ENCODE results near the gene MEGF6. TPM values are rescaled to one million over a fixed set of nuclear protein-coding genes. Genes with fewer than 3 reads are reported as not detected.

The MEGF6 gene
- total RNA-seq, 1 donor: 102 TPM

DNA sequence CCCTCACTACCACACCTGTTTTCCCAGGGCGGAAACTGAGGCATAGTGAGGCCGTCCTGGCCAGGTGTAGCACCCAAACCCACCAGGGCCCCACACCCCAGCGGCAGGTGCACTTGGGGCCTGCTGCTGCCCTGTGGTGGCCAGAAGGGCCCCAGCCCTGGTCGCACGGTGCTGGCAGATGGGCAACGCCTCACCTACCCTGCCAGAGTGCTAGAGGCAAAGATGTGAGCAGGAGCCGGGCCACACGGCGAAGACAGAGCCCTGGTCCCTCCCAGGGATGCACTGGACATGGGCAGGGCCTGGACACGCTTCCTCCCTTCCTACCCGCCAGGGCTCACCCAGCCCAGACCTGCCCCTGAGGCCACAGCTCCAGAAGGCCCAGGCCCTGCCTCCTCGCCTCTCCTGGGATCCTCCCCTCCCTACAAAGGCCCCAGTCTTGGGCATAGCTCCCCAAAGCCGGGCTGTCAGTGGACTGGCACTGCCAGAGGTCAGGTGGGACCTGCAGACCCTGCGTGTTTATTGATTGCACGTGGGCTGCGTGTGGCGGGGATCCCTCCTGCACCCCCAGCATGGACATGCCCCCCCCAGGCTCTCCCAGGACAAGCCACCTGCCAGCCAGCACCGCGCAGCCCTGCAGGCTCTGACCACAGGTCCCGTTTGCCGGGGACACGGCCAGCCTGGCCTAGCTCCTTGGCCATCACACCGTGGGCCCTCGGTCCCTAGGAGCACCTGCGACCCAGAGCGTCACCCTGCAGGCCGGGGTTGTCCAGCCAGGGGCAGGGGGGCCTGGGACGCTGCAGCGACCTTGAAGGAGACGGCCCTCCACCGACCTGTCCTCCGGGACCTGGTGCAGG lies 44.1 kb downstream of the MEGF6 start:
- no peak overlapping the region for H3K4me3 ChIP-seq (ENCODE audit: low read depth, low read length)
- no peak for DNase-seq (ENCODE audit: low read depth)
- TF ChIP-seq, protein P1, sequence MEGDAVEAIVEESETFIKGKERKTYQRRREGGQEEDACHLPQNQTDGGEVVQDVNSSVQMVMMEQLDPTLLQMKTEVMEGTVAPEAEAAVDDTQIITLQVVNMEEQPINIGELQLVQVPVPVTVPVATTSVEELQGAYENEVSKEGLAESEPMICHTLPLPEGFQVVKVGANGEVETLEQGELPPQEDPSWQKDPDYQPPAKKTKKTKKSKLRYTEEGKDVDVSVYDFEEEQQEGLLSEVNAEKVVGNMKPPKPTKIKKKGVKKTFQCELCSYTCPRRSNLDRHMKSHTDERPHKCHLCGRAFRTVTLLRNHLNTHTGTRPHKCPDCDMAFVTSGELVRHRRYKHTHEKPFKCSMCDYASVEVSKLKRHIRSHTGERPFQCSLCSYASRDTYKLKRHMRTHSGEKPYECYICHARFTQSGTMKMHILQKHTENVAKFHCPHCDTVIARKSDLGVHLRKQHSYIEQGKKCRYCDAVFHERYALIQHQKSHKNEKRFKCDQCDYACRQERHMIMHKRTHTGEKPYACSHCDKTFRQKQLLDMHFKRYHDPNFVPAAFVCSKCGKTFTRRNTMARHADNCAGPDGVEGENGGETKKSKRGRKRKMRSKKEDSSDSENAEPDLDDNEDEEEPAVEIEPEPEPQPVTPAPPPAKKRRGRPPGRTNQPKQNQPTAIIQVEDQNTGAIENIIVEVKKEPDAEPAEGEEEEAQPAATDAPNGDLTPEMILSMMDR (IDR thresholded peaks at IDR 0.05; ENCODE audit: insufficient read depth, low read length): no peak

DNA sequence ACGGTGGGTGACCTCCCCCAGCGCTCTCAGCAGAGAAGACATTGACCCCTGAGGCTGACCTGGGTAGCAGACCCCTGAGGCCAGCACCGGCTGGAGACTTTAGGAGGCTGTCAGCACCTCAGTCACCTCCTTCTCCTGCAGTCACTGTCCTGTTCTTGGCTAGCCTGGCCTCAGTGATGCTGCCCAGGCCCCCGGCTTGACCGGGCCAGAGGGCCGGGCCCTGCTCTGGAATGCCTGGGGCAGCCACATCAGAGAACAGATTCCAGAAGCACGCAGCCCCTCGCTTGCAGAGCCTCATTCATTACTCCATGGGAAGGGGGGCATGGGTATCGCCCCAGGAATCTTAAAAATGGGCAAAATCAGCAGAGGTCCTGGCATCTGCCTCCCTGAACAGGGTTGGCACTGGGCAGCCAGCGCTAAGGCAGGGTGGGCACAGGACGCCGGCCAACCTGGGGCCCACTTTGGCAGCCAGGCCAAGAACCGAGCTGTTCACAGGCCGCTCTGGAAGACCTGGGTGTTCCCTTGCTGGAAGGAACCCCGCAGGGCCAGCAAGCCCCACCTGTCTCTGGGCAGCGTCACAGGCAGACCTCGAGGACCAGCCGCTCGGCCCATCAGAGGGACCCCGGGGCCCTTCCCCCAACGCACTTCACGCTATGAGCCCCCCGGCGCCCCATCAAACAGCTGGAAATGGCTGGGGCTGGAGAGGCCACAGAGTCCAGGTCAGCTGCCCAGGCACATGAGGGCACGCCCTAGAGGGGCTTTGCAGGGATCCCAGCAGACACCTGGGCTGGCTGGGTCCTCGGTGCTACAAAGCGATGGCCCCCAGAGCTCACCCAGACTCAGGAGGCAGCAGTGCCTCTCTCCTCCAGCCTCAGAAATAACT lies 45.1 kb downstream of the MEGF6 start:
- DNase-seq (ENCODE audit: low read depth): no peak
- TF ChIP-seq, protein P1 (IDR thresholded peaks at IDR 0.05; ENCODE audit: insufficient read depth, low read length): no peak
- H3K4me3 ChIP-seq (ENCODE audit: low read depth, low read length): no peak overlapping the region

DNA sequence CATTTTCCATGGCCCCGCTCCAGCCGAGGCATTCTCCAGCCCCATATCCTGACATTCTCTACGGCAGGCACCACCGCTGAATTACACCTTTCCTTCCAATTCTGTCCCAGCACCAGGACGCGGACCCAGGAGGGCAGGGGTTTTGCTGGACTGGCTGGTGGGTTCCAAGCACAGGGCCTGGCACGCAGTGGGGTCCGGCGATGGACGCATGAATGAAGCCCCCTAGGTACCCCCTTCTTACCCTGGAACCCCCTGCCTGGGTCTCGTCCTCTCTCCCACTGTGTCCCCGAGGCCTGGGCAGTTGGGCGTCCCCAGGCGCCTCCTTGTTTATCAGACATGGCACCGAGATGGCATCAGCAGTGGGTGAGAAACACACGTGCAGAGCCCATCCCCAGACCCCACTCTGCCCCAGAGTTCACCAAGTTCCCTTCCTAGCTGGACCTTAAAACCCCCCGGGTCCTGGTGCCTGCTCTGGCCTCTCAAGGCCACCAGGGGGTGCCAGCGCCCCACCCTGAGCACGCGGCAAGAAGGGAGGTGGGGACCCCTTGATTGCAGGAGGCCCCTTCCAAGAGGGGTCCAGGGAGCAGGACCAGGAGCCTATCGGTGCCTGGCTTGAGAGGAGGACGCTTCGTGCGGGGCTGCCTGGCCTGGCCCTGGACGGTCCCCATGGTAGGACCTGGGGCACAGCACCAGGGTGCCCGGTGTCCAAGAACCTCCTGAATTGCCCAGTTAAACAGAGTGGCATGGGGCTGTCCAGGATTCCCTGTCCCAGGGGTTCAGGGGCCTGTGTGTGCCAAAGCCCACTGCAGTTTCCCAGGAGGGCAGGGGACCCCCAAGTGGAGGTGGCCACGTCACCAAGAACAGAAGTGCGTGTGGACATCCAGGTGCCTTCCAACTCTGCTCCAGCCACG lies 46.1 kb downstream of the MEGF6 start:
- peak; percentile 35 for DNase-seq (ENCODE audit: low read depth)
- H3K4me3 ChIP-seq (ENCODE audit: low read depth, low read length): no peak overlapping the region
- TF ChIP-seq, protein P1 (IDR thresholded peaks at IDR 0.05; ENCODE audit: insufficient read depth, low read length): peak; percentile 96

DNA sequence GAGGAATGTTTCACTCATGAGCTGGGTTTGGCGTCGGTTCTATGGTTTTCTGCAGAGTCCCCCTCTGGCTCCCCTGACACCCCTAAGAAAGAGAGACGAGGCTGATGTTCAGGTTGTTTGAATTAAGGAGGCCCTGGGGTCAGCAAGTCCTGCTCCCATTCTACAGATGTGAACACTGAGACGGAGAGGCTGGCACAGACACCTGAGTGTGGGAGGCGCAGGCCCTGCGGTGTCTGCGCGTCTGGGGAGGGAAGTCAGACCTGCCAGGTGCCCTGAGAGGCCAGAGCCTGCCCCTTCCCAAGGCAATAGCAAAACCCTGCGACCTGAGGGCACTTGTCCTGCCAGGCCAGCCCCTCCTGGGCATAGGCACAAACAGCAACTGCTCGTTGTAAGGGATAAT lies 47.7 kb downstream of the MEGF6 start:
- no peak for DNase-seq (ENCODE audit: low read depth)
- no peak overlapping the region for H3K4me3 ChIP-seq (ENCODE audit: low read depth, low read length)
- TF ChIP-seq, protein P1 (IDR thresholded peaks at IDR 0.05; ENCODE audit: insufficient read depth, low read length): no peak

DNA sequence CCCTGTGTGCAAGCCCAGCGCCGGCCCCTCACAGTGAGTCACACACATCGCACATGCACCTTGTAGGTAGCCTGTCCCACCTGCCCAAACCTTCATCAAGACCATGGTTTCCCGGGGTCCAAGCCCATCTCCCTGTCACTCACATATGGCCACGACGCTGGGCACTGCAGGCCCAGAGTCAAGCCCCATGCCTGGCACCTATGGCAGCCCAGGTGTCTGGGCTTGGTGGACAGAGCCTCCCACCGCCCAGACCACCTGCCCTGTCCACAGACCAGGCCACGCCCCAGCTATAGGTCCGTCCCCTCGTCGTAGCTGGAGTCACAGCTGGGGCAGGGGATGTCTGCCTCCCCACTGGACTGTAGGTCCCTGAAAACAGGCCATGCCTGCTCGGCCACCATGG lies 48.2 kb downstream of the MEGF6 start:
- no peak overlapping the region for H3K4me3 ChIP-seq (ENCODE audit: low read depth, low read length)
- DNase-seq (ENCODE audit: low read depth): no peak
- TF ChIP-seq, protein P1 (IDR thresholded peaks at IDR 0.05; ENCODE audit: insufficient read depth, low read length): no peak

DNA sequence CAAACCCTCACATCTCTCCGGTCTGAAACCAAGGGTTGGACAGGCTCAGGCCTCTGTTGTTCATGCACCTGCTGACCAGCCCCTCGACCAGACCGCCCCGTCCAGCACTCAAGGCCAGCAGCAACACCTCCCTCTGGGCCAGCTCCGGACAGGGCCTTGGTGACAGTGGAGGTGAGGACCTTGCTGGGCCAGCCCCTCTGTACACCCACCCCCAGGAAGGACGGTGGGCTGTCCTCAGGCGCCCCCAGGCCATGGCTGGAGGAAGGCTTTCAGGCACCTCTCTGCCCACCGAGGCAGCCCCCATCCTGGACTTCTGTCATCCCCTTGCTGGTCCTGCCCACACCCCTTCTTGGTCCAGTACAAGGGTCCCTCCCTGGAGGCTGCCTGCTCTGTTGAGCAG lies 48.6 kb downstream of the MEGF6 start:
- no peak for DNase-seq (ENCODE audit: low read depth)
- H3K4me3 ChIP-seq (ENCODE audit: low read depth, low read length): no peak overlapping the region
- TF ChIP-seq, protein P1 (IDR thresholded peaks at IDR 0.05; ENCODE audit: insufficient read depth, low read length): no peak
